ENCODE data around the gene MLF2. TPM values are rescaled to one million over a fixed set of nuclear protein-coding genes. Genes with fewer than 3 reads are reported as not detected.

Gene MLF2
- total RNA-seq, 1 experiment from 2014 or later, result 309 TPM

DNA sequence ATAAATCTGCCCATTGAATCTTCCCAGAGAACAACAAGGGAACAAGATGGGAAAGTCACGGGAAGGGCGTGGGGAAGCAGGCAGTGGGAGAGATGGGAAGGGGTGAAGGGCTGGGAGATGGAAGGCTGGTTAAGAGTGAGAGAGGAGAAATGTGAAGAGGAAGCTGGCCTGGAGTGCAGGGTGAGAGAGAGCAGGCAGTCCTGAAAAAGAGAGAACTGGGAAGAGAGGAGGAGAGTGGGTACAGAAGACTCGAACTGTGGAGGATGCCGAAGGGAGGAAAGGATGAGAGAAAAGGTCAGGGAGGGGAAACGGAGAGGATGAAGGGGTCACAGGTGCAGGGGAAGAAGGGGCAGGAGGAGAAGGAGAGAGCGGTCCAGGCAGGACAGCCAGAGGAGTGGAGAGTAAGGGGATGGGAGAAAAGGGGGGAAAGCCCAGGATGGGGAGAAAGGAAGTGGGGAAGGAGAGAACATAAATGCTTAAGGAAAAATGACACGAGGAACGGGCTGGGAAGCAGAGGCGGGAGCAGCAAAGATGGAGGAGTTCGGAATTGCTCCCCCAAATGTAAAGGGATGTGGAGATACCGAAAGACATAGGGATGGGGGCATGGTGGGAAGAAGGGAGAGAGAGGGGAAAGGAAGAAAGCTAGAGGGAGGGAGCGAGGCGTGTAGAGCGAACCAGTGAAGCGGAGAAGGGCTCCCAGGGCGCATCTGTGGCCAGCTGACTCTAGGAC, 53.5 kb downstream of the MLF2 start:
- CTCF ChIA-PET, result interaction anchor here (1.4 to 1.7 kb wide), 3 partner anchors 10 to 162 kb away, joined by 3 to 6 read pairs (median 4); partner anchors contain the start of gene ZNF384
- H4K20me1 ChIP-seq (ENCODE audit: insufficient read depth), result no peaks in the 10 kb centered on the region
- no peak overlapping the region for H2AFZ ChIP-seq (ENCODE audit: low read depth, low read length, poor library complexity, severe bottlenecking)
- no peak overlapping the region for H3K9ac ChIP-seq (ENCODE audit: low read length)
- H3K4me1 ChIP-seq (ENCODE audit: control insufficient read depth in 1 of 2, insufficient read depth in 2 of 2, low read length in 2 of 2), result peaks cover 0 to 9% of the 10 kb centered on the region in 2 experiments; a peak in 2 of 4 replicates
- H3K27ac ChIP-seq (ENCODE audit: low read depth, low read length), result no peak overlapping the region
- POLR2A ChIA-PET, result interaction anchor here (2.0 kb wide), 1 partner anchor 10 kb away, joined by 7 read pairs; the partner anchor contains the start of gene ZNF384
- TF ChIP-seq FOSL1 (IDR thresholded peaks at IDR 0.05; ENCODE audit: low read depth), result no peak
- no peak for TF ChIP-seq SP1 (IDR thresholded peaks at IDR 0.05; ENCODE audit: low read depth)
- TF ChIP-seq TCF7L2 (IDR thresholded peaks at IDR 0.05; ENCODE audit: borderline replicate concordance, extremely low read depth, insufficient read depth, insufficient read length), result no peak
- no peak for TF ChIP-seq RAD21 (IDR thresholded peaks at IDR 0.05; ENCODE audit: low read depth)
- no peak for TF ChIP-seq POLR2A (IDR thresholded peaks at IDR 0.05; ENCODE audit: borderline replicate concordance, extremely low read depth, insufficient read depth, insufficient read length)
- TF ChIP-seq CEBPB (IDR thresholded peaks at IDR 0.05; ENCODE audit: low read depth), result no peak
- TF ChIP-seq, protein P1, sequence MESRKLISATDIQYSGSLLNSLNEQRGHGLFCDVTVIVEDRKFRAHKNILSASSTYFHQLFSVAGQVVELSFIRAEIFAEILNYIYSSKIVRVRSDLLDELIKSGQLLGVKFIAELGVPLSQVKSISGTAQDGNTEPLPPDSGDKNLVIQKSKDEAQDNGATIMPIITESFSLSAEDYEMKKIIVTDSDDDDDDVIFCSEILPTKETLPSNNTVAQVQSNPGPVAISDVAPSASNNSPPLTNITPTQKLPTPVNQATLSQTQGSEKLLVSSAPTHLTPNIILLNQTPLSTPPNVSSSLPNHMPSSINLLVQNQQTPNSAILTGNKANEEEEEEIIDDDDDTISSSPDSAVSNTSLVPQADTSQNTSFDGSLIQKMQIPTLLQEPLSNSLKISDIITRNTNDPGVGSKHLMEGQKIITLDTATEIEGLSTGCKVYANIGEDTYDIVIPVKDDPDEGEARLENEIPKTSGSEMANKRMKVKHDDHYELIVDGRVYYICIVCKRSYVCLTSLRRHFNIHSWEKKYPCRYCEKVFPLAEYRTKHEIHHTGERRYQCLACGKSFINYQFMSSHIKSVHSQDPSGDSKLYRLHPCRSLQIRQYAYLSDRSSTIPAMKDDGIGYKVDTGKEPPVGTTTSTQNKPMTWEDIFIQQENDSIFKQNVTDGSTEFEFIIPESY (IDR thresholded peaks at IDR 0.05; ENCODE audit: extremely low read depth, insufficient replicate concordance, low read length), result no peak
- TF ChIP-seq, protein P2, sequence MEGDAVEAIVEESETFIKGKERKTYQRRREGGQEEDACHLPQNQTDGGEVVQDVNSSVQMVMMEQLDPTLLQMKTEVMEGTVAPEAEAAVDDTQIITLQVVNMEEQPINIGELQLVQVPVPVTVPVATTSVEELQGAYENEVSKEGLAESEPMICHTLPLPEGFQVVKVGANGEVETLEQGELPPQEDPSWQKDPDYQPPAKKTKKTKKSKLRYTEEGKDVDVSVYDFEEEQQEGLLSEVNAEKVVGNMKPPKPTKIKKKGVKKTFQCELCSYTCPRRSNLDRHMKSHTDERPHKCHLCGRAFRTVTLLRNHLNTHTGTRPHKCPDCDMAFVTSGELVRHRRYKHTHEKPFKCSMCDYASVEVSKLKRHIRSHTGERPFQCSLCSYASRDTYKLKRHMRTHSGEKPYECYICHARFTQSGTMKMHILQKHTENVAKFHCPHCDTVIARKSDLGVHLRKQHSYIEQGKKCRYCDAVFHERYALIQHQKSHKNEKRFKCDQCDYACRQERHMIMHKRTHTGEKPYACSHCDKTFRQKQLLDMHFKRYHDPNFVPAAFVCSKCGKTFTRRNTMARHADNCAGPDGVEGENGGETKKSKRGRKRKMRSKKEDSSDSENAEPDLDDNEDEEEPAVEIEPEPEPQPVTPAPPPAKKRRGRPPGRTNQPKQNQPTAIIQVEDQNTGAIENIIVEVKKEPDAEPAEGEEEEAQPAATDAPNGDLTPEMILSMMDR (IDR thresholded peaks at IDR 0.05 in 2 of 3, conservative IDR thresholded peaks at IDR 0.05 in 1 of 3; ENCODE audit: borderline replicate concordance in 1 of 3, insufficient read depth in 1 of 3, low read depth in 2 of 3, low read length in 2 of 3), result no peak
- TF ChIP-seq YY1 (IDR thresholded peaks at IDR 0.05; ENCODE audit: extremely low read depth, insufficient replicate concordance, low read depth, low read length), result no peak
- TF ChIP-seq EGR1 (IDR thresholded peaks at IDR 0.05; ENCODE audit: low read depth), result no peak
- H3K4me3 ChIP-seq (replicated peaks in 1 of 2; ENCODE audit: low read depth in 1 of 2, low read length in 2 of 2), result no peak overlapping the region
- RAD21 ChIA-PET (ENCODE audit: low non-redundant PET in 1 of 2, low total read pairs in 2 of 2, uncharacterized antibody in 2 of 2, unreplicated experiment in 2 of 2), result no interaction called here
- H3K4me2 ChIP-seq (ENCODE audit: low read length), result no peak overlapping the region
- no peaks in the 10 kb centered on the region for H3K79me2 ChIP-seq (ENCODE audit: insufficient read depth, low read length)
- no peak for DNase-seq (ENCODE audit: low read depth, low spot score)
- no peaks in the 10 kb centered on the region for H3K9me2 ChIP-seq (ENCODE audit: insufficient read depth)
- intact Hi-C loops (cut with micrococcal nuclease), result no loop called here
- no peaks in the 10 kb centered on the region for H3K9me3 ChIP-seq (ENCODE audit: control insufficient read depth in 1 of 2, insufficient read depth in 1 of 2, low read depth in 1 of 2, low read length in 2 of 2)
- no TSS peak for BruUV-seq (replicated peaks)
- no peaks in the 10 kb centered on the region for H3K27me3 ChIP-seq (ENCODE audit: insufficient read depth, low read length)
- no peak for ATAC-seq
- no peaks in the 10 kb centered on the region for H3K36me3 ChIP-seq (ENCODE audit: control insufficient read depth in 1 of 2, insufficient read depth in 2 of 2, low read length in 2 of 2)

Measured in HCT116 (cell line).